Coronary artery (tissue), 2 donors: ENCODE results near the gene IER3.

Experiments used
- DNase-seq: peaks from one replicate; pipeline ENCODE4 v3.0.0-alpha.2; 2017; ENCODE audit warnings: low spot score
- H3K27ac ChIP-seq, 2 donors: fragments of 200-600 bp; sonication (generic); one replicate each; pipeline ENCODE4 v1.5.1; 2016 to 2019
- H3K4me3 ChIP-seq: fragments of 200-600 bp; sonication (generic); 2 replicates; pipeline ENCODE4 v1.5.1; 2016; ENCODE audit warnings: mild to moderate bottlenecking, moderate library complexity
- TF ChIP-seq, protein P1 (sequence below): fragments of 200-600 bp; sonication (generic); IDR thresholded peaks from one replicate; pipeline ENCODE4 v1.5.1; 2019; ENCODE audit warnings: antibody characterized with exemption

IER3 gene, protein sequence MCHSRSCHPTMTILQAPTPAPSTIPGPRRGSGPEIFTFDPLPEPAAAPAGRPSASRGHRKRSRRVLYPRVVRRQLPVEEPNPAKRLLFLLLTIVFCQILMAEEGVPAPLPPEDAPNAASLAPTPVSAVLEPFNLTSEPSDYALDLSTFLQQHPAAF

DNA sequence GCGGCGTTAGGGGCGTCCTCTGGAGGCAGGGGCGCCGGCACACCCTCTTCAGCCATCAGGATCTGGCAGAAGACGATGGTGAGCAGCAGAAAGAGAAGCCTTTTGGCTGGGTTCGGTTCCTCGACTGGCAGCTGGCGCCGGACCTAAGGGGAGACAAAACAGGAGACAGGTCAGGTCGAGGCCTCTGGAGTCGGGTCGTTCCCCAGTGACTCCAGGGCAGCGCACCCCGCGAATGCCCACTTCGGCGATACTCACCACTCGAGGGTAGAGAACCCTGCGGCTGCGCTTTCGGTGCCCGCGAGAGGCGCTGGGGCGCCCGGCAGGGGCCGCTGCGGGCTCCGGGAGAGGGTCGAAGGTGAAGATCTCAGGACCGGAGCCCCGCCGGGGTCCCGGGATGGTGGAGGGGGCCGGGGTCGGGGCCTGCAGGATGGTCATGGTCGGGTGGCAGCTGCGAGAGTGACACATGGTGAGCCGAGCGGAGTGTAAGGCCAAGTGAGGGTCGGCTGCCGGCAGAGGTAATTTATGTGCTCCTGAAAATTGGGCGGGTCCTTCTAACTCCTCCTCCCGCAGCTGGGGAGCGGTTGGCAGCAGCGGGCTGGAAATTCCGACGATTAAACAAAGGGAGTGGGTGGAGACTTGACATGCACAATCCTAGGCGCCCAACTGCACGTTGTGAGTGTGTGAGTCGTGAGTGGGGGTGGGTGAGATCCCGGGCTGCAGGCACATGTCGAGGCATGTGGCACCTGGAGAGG, at the start of gene IER3:
Gene IER3 (minus strand): TSS at position 494 of the 752 bp plus-strand sequence. CDS start 29 bp downstream, at position 465.
- peak within 1 kb of the TSS; percentile 98 to 99 for H3K27ac ChIP-seq
- H3K4me3 ChIP-seq = peak within 1 kb of the TSS; percentile 93
- peak; percentile 91 for DNase-seq
- TF ChIP-seq, protein P1, sequence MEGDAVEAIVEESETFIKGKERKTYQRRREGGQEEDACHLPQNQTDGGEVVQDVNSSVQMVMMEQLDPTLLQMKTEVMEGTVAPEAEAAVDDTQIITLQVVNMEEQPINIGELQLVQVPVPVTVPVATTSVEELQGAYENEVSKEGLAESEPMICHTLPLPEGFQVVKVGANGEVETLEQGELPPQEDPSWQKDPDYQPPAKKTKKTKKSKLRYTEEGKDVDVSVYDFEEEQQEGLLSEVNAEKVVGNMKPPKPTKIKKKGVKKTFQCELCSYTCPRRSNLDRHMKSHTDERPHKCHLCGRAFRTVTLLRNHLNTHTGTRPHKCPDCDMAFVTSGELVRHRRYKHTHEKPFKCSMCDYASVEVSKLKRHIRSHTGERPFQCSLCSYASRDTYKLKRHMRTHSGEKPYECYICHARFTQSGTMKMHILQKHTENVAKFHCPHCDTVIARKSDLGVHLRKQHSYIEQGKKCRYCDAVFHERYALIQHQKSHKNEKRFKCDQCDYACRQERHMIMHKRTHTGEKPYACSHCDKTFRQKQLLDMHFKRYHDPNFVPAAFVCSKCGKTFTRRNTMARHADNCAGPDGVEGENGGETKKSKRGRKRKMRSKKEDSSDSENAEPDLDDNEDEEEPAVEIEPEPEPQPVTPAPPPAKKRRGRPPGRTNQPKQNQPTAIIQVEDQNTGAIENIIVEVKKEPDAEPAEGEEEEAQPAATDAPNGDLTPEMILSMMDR = peak; percentile 66

DNA sequence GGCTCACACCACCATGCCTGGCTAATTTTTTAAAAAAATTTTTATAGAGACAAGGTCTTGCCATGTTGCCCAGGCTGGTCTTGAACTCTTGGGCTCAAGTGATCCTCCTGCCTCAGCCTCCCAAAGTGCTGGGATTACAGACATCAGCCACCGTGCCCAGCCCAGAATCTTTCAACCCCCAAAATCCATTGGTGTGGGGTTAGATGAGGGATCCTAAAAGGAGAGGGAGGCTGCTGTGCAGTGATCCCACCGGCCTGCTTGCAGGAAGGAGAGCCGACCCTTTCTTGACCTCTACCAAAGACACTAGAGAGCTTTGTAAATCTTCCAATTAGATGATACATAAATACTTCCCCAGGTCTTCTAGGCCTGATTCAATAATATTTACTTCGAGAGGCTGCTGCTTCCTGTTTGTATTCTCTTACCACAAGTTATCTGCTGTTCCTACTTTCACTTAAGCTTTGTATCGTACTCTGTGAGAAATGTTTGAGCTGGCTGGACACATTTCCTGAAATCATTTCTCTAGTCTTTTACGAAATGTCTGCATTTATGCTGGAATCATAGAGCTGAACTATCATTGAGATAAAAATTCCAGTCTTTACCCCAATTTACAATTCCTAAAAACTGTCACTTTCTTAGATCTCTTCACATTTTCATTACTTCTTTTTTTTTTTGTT, 49.3 kb upstream of the IER3 start:
- TF ChIP-seq, protein P1 = no peak
- DNase-seq = no peak
- H3K4me3 ChIP-seq = peak overlapping the region; percentile 16
- H3K27ac ChIP-seq = peak overlapping the region; percentile 15 to 82

DNA sequence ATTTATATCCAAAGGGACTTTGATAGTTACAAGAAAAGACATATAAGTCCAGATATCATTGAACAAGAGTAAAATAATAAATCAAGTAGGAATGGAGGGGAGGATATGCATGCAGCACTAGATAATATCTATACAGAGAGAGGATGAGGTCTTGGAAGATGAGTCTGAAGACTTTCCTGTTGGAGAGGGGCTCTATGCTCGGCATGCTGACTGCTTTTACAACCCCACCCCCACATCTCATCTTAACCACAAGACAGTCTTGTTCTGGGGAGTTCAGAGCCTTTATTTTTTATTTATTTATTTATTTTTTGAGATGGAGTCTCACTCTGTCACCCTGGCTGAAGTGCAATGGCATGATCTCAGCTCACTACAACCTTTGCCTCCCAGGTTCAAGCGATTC, 48.4 kb upstream of the IER3 start:
- no peak overlapping the region for H3K4me3 ChIP-seq
- DNase-seq = no peak
- TF ChIP-seq, protein P1 = no peak
- no peak overlapping the region for H3K27ac ChIP-seq

DNA sequence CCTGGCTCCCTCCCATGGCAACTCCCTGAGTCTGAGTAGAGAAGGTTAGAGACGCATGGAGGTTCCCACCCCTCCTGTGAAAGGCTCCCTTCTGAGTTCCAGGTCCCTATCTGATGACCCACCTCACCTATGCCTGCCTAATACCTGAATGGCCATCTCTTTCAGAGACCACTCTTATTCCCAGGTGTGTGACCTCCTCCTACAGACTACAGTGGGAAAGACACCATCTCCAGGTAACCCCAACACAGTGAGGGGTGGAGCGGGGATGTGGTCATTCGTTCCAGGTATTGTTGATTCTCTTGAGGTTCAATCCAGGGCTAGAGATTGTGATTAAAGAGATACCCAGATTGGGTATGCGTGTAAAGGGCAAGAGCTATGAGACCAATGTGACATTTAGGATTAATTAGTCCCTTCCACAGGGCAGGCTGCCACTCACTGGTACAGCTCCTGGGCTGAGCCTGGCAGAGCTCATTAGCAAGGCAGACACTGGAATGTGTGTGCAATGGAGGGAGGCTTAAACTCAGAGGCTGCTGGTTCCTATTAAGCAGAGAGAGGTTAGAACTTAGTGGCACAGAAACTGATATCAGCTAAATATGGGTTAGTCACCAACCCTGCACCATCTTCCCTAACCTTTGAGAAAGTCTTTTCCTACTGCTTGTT, 46.5 kb upstream of the IER3 start:
- H3K27ac ChIP-seq = no peak overlapping the region
- TF ChIP-seq, protein P1 = no peak
- DNase-seq = no peak
- no peak overlapping the region for H3K4me3 ChIP-seq

DNA sequence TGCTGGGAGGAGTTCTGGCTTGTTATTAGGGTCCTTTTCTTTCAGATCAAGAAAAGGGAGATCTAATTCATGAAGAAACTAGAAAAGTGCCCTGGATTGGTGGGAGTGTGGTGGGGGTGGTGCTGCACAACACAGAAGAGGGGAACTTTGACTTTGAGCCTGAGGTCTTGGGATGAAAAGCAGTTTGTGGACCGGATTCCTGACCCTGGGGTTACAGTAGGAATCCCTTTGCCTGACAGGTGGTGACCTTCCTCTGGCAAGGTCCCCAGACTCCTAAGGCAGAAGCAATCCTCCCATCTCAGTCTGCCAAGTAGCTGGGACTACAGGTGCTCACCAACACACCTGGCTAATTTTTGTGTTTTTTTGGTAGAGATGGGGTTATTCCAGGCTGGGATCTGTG, 45.3 kb upstream of the IER3 start:
- Histone ChIP-seq H3K4me3 (no peak overlapping the region), H3K27ac (no peak overlapping the region)
- DNase-seq = no peak
- TF ChIP-seq, protein P1 = no peak

DNA sequence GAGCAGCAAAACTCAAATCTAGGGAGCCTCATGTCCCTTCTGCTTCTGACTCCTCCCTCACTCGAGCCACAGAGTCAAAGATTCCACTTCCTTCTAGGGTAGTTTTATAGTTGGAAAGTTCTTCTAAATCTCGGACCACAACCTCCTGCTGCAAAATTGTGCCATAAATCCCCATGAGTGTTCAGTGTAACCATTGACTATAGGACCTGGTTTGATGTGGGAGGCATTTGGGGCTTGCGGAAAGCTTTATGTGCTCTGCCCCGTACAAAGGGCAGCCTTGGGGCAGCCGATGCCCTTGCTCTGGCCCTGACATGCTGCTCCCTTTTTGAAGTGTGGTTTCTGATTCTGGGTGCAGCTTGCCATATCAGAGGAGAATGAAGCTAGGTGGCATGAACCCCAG, 43.6 kb upstream of the IER3 start:
- TF ChIP-seq, protein P1 = no peak
- H3K27ac ChIP-seq = peak overlapping the region; percentile 27 to 33
- H3K4me3 ChIP-seq = no peak overlapping the region
- no peak for DNase-seq
